WI38 (cell line): ENCODE data around the gene TGFB1.

Experiments
- H3K4me3 ChIP-seq: 2 replicates; pipeline ENCODE4 v1.5.1; 2011; ENCODE audit warnings: low read depth, mild to moderate bottlenecking, control low read depth, low read length
- CTCF ChIP-seq: IDR thresholded peaks from 2 replicates; pipeline ENCODE4 v1.5.1; 2012; ENCODE audit warnings: low read depth, mild to moderate bottlenecking, control low read depth, low read length

TGFB1 gene

GRCh38 chr19:41321204-41321599 lies 32.5 kb downstream of the TGFB1 start:
- H3K4me3 ChIP-seq: no peak overlapping the region
- TF ChIP-seq CTCF: no peak

- no peak for TF ChIP-seq CTCF
- no peak overlapping the region for H3K4me3 ChIP-seq
Measured at GRCh38 chr19:41320568-41320967, 33.2 kb downstream of the TGFB1 start.

GRCh38 chr19:41320185-41320518 lies 33.6 kb downstream of the TGFB1 start:
- no peak for TF ChIP-seq CTCF
- H3K4me3 ChIP-seq: no peak overlapping the region

- H3K4me3 ChIP-seq: no peak overlapping the region
- no peak for TF ChIP-seq CTCF
Measured at GRCh38 chr19:41319500-41320184, 34.1 kb downstream of the TGFB1 start.

GRCh38 chr19:41318696-41319499 lies 34.8 kb downstream of the TGFB1 start:
- no peak for TF ChIP-seq CTCF

GRCh38 chr19:41316306-41316920 lies 37.3 kb downstream of the TGFB1 start:
- no peak for TF ChIP-seq CTCF
- no peak overlapping the region for H3K4me3 ChIP-seq

More at GRCh38 chr19:41318696-41319499, 34.8 kb downstream of the TGFB1 start:
- H3K4me3 ChIP-seq: no peak overlapping the region

GRCh38 chr19:41311613-41312012 lies 42.1 kb downstream of the TGFB1 start:
- H3K4me3 ChIP-seq: 0 out of 2 replicates have a peak overlapping the region, but pooled peaks have one; percentile 70
- TF ChIP-seq CTCF: no peak
